ENCODE measurements around the gene VAX1.
"Not testable (repeated sequence)": the region's sequence is repeated elsewhere in the genome, so short reads cannot be mapped to it uniquely, and the experiment has no call there.

VAX1 gene, protein sequence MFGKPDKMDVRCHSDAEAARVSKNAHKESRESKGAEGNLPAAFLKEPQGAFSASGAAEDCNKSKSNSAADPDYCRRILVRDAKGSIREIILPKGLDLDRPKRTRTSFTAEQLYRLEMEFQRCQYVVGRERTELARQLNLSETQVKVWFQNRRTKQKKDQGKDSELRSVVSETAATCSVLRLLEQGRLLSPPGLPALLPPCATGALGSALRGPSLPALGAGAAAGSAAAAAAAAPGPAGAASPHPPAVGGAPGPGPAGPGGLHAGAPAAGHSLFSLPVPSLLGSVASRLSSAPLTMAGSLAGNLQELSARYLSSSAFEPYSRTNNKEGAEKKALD

DNA sequence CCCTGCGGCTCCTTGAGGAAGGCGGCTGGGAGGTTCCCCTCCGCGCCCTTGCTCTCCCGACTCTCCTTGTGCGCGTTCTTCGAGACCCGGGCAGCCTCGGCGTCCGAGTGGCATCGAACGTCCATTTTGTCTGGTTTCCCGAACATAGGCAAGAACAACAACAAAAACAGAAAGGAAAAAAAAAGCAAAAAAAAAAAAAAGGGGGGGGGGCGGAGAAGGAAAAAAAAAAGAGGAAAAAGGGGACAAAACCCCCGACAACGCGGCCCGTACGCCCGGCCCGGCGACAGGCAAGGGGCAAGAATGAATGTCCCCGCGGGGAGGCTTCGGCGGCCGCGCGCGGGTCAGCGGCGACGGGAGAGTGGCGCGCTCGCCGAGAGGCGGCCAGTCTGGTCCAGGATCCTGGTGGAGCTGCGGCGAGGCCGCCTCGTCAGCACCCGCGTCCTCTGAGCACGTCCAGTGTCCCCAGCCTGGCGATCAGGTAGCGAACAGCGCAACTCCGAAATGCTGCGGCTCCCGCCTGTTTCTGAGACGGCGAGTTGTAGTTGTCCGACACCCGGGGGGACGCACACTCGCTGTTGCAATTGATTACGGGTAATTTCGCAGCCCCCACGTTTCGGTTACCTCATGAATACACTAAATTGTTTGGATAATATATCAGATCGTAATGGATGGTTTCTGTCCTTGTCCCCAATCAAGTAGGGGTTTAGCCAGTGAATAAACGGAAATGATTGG is at the start of gene VAX1:
Gene VAX1 (minus strand): TSS at position 360 of the 732 bp plus-strand sequence. CDS start 214 bp downstream, at position 146.
- DNase-seq (ENCODE audit: low spot score), result peak; percentile 48

DNA sequence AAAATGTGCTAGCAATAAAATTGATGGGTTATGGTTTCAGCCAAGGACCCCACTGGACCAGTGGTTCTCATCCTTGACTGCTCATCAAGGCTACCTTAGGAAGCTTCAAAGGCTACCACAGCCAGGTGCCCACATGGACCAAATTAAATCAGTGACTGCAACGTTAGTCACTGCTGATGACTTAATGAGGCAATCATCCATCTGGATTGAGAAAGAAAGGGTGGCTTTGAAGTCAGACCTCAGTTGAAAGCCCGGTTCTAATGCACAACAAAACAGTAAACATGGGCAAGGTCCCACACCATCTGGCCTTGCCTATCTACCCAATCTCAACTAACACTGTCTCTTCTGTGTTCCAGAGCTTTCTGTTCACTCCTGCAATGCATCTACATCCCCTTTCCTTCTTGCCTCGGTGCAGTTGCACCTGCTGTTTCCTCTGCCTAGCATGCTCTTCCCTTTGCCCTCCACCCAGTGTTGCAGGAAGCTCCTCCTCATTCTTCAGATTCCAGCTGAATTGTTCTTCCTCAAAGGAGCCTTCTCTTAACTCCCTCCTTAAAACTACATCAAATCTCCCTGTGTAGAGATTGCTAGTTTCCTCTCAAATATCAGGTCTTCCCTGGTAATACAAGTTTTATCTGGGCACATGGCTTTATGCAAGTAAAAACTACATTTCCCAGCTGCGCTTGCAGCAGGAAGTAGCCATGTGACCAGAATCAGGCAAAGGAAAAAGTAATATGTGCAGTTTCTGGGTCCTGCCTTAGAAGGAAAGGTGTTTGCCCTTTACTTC is 49.0 kb upstream of the VAX1 start:
- no peak for DNase-seq (ENCODE audit: low spot score)

DNA sequence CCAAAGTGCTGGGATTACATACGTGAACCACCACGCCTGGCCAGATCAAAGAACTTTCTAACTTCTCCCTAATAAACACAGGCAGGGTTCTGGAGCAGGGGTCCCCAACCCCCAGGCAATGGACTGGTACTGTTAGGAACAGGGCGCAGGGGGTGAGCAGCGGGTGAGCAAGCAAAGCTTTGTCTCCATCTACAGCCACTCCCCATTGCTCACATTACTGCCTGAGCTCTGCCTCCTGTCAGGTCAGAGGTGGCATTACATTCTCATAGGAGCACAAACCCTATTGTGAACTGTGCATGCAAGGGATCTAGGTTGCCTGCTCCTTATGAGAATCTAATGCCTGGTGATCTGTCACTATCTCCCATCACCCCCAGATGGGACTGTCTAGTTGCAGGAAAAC is 47.7 kb upstream of the VAX1 start:
- DNase-seq (ENCODE audit: low spot score), result not testable (repeated sequence)

- DNase-seq (ENCODE audit: low spot score), result no peak
These were observed 46.8 kb upstream of the VAX1 start for GRCh38 chr10:117184821-117185220.

DNA sequence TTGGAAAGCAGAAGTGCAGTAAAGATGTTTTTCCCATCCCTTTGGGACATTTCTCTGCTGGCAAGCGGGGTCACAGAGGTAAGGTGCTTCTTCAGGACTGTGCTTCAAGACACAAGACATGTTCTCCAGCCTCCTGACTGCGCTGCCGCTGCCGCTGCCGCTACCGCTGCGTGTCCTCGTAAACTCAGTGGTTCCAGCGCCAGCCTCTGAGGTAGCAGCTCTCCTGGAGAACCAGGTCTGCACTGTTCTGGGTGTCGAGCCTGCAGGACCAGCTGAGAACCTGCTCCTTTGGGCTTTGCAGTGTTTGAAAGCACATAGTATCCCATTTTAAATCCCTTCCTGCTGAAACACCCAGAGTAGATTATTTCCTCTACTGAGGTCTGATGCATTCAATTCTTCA is 46.2 kb upstream of the VAX1 start:
- no peak for DNase-seq (ENCODE audit: low spot score)

DNA sequence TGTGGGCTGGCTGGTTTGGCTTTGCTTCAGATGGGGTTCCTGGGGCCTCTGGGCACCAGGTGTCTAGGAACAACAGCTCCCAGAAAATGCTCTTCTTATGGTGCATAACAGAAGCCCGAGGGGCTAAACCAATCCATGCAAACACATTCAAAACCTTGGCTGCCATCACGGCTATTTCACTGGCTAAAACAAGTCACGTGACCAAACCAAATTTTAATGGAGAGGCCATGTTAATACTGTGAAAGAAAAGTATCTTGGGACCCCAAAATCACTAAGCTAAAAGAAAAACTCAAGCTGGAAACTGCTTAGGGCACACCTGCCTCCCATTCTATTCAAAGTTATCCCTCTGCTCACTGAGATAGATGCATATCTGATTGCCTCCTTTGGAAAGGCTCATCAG is 40.1 kb upstream of the VAX1 start:
- no peak for DNase-seq (ENCODE audit: low spot score)

- DNase-seq (ENCODE audit: low spot score), result peak; percentile 56
These were observed 37.9 kb upstream of the VAX1 start for GRCh38 chr10:117175901-117176534.

GRCh38 chr10:117175215-117175900 is 37.3 kb upstream of the VAX1 start:
- no peak for DNase-seq (ENCODE audit: low spot score)

- peak; percentile 71 for DNase-seq (ENCODE audit: low spot score)
These were observed 36.6 kb upstream of the VAX1 start for GRCh38 chr10:117174439-117175214.

- DNase-seq (ENCODE audit: low spot score), result no peak
These were observed 32.2 kb upstream of the VAX1 start for GRCh38 chr10:117170244-117170643.

GRCh38 chr10:117169480-117169879 is 31.4 kb upstream of the VAX1 start:
- no peak for DNase-seq (ENCODE audit: low spot score)

- no peak for DNase-seq (ENCODE audit: low spot score)
These were observed 30.7 kb upstream of the VAX1 start for GRCh38 chr10:117168729-117169128.

- DNase-seq (ENCODE audit: low spot score), result peak; percentile 88
These were observed 30.0 kb upstream of the VAX1 start for GRCh38 chr10:117167789-117168674.

DNA sequence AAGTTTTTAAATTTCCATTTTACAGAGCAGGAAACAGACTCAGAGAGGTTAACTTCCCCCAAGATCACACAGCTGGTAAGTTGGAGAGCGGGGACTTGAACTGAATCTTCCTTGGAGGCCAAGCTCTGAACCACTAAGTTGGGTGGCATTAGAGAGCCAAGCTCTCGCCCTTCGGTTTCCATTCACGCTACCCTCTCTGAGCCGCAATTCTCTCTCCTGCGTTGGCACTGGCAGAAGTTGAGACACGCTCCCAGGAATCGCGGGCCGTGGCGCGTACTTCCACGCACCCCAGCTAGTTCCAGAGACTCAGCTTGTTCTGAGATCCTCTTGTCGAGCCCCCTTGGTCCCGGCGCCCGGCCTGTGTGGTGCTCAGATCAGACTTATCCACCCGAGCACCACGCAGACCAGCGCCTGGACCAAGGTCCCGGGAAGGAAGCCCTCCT is 29.3 kb upstream of the VAX1 start:
- DNase-seq (ENCODE audit: low spot score), result no peak

DNA sequence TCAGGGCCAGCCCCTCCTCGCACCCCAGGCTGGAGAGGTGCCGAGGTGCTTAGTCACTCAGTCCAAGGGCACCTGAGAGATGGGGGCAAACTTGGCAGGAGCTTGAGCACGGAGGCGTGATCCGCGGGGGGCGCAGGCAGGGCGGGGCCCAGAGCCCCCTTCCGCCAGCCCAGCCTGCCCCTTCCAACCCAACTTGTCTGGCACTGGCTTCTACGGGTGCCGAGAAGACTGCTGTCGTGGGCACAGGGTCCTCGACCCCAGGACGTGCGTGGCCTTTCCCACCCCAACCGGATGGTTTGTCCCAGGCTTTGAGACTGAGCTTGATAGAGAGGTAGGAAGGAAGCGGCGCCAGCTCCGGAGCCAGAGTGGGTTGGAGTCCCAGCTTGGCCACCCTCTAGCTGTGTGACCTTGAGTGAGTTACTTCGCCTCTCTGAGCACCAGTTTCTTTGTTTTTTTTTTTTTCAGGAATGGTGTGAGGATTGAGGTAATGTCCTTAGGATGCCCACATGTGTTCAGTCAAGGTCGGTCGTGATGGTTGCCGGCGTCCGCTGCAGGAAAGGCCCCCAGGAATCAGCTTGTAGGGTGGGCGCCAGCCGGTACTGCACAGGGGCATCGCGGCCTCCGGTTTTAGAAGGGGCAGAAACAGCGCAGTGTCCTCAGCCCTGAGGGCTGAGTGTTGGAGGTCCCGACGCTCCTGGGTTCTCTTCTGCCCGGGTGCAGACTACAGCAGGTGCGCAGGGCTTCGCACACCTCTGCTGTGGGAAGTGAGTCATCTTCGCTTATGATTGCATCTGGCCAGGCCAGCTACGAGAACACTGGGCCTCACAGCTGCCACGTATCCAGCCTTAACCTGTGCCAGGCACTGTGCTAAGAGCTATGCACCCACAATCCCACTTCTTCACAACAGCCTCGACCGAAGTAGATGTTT is 28.6 kb upstream of the VAX1 start:
- no peak for DNase-seq (ENCODE audit: low spot score)

DNA sequence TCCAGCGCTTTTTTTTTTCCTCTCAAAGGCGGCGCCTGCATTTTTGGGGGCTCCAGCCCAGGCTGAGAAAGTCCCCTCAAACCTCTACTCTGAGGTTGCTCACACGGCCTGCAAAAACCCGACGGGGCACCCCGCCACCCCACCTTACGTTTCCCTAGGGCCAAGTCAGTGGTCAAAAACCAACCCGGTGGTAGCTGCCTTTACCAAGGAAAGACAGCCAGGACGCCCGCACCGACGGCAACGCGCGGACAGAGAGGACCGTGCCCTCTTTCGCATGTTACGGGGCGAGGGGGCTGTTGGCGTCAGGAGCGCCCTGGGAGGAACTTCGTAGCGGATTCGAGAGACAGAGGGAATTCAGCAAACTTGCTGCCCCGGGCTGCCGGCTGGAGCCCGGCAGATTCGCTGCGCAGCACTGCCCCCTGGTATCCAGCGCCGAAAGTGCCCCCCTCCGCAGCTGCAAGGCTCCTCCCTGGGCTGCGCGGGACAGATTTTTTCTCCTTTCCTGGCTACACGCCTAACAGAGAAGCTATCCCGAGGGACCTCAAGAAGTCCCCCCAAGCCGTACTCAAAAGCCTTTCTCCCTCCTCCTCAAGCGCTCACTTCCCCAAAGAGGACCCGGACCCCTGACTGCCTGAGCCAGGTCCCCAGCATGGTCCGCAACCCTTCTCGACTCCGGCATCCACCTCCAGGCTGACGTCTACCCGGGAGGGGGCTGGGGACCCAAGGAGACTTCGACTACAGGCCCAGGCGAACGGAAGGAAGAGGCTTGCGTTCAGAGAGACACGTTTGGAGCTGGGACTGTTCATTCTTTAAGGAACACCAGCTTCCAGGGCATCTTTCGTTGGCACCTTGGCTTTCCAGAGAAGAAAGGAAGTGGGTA is 27.7 kb upstream of the VAX1 start:
- peak; percentile 82 for DNase-seq (ENCODE audit: low spot score)

Measured in D341Med (cell line).